Measurements from ENCODE around the gene EP300.
"Not testable (repeated sequence)": the region's sequence is repeated elsewhere in the genome, so short reads cannot be mapped to it uniquely, and the experiment has no call there.

The EP300 gene

DNA sequence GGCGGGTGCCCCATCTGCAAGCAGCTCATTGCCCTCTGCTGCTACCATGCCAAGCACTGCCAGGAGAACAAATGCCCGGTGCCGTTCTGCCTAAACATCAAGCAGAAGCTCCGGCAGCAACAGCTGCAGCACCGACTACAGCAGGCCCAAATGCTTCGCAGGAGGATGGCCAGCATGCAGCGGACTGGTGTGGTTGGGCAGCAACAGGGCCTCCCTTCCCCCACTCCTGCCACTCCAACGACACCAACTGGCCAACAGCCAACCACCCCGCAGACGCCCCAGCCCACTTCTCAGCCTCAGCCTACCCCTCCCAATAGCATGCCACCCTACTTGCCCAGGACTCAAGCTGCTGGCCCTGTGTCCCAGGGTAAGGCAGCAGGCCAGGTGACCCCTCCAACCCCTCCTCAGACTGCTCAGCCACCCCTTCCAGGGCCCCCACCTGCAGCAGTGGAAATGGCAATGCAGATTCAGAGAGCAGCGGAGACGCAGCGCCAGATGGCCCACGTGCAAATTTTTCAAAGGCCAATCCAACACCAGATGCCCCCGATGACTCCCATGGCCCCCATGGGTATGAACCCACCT, 84.7 kb downstream of the EP300 start:
- Histone ChIP-seq H3K27ac (no peak overlapping the region), H3K4me1 (ENCODE audit: control insufficient read depth in 1 of 2, insufficient read depth in 1 of 2, low read depth in 1 of 2, low read length in 1 of 2) (peaks cover 0 to 4% of the 10 kb centered on the region in 2 experiments), H3K27me3 (no peaks in the 10 kb centered on the region), H3K36me3 (peaks cover 86% of the 10 kb centered on the region), H3K9me3 (peaks cover 11% of the 10 kb centered on the region), H3K4me3 (ENCODE audit: low read depth in 1 of 2, low read length in 1 of 2) (no peak overlapping the region)
- TF ChIP-seq, protein P1, sequence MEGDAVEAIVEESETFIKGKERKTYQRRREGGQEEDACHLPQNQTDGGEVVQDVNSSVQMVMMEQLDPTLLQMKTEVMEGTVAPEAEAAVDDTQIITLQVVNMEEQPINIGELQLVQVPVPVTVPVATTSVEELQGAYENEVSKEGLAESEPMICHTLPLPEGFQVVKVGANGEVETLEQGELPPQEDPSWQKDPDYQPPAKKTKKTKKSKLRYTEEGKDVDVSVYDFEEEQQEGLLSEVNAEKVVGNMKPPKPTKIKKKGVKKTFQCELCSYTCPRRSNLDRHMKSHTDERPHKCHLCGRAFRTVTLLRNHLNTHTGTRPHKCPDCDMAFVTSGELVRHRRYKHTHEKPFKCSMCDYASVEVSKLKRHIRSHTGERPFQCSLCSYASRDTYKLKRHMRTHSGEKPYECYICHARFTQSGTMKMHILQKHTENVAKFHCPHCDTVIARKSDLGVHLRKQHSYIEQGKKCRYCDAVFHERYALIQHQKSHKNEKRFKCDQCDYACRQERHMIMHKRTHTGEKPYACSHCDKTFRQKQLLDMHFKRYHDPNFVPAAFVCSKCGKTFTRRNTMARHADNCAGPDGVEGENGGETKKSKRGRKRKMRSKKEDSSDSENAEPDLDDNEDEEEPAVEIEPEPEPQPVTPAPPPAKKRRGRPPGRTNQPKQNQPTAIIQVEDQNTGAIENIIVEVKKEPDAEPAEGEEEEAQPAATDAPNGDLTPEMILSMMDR (IDR thresholded peaks at IDR 0.05) = no peak

DNA sequence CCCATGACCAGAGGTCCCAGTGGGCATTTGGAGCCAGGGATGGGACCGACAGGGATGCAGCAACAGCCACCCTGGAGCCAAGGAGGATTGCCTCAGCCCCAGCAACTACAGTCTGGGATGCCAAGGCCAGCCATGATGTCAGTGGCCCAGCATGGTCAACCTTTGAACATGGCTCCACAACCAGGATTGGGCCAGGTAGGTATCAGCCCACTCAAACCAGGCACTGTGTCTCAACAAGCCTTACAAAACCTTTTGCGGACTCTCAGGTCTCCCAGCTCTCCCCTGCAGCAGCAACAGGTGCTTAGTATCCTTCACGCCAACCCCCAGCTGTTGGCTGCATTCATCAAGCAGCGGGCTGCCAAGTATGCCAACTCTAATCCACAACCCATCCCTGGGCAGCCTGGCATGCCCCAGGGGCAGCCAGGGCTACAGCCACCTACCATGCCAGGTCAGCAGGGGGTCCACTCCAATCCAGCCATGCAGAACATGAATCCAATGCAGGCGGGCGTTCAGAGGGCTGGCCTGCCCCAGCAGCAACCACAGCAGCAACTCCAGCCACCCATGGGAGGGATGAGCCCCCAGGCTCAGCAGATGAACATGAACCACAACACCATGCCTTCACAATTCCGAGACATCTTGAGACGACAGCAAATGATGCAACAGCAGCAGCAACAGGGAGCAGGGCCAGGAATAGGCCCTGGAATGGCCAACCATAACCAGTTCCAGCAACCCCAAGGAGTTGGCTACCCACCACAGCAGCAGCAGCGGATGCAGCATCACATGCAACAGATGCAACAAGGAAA, 85.4 kb downstream of the EP300 start:
- Histone ChIP-seq H3K27me3 (no peaks in the 10 kb centered on the region), H3K36me3 (peaks cover 79% of the 10 kb centered on the region), H3K4me1 (ENCODE audit: control insufficient read depth in 1 of 2, insufficient read depth in 1 of 2, low read depth in 1 of 2, low read length in 1 of 2) (peaks cover 0 to 5% of the 10 kb centered on the region in 2 experiments), H3K9me3 (peaks cover 7% of the 10 kb centered on the region), H3K4me3 (ENCODE audit: low read depth in 1 of 2, low read length in 1 of 2) (no peak overlapping the region), H3K27ac (no peak overlapping the region)
- TF ChIP-seq, protein P1 (IDR thresholded peaks at IDR 0.05) = no peak

DNA sequence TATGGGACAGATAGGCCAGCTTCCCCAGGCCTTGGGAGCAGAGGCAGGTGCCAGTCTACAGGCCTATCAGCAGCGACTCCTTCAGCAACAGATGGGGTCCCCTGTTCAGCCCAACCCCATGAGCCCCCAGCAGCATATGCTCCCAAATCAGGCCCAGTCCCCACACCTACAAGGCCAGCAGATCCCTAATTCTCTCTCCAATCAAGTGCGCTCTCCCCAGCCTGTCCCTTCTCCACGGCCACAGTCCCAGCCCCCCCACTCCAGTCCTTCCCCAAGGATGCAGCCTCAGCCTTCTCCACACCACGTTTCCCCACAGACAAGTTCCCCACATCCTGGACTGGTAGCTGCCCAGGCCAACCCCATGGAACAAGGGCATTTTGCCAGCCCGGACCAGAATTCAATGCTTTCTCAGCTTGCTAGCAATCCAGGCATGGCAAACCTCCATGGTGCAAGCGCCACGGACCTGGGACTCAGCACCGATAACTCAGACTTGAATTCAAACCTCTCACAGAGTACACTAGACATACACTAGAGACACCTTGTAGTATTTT, 86.1 kb downstream of the EP300 start:
- Histone ChIP-seq H3K4me3 (ENCODE audit: low read depth in 1 of 2, low read length in 1 of 2) (no peak overlapping the region), H3K4me1 (ENCODE audit: control insufficient read depth in 1 of 2, insufficient read depth in 1 of 2, low read depth in 1 of 2, low read length in 1 of 2) (peaks cover 0 to 5% of the 10 kb centered on the region in 2 experiments), H3K9me3 (peaks cover 4% of the 10 kb centered on the region), H3K27ac (no peak overlapping the region), H3K27me3 (no peaks in the 10 kb centered on the region), H3K36me3 (peaks cover 72% of the 10 kb centered on the region)
- TF ChIP-seq, protein P1 (IDR thresholded peaks at IDR 0.05) = no peak

DNA sequence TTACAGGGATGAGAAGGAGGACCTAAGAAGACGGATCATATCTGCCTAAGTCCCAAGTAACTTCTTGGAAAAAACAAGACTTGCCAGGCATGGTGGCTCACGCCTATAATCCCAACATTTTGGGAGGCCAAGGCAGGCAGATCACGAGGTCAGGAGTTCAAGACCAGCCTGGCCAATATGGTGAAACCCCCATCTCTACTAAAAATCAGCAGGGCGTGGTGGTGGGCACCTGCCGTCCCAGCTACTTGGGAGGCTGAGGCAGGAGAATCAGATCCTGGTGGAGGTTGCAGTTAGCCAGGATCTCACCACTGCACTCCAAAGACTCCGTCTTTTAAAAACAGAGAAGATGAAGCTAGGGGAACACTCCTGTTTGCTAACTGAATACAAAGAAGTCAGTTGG, 88.0 kb downstream of the EP300 start:
- H3K27me3 ChIP-seq; H3K4me1 ChIP-seq (ENCODE audit: control insufficient read depth in 1 of 2, insufficient read depth in 1 of 2, low read depth in 1 of 2, low read length in 1 of 2); H3K9me3 ChIP-seq; H3K4me3 ChIP-seq (ENCODE audit: low read depth in 1 of 2, low read length in 1 of 2): not testable (repeated sequence)
- peak overlapping the region; percentile 40 for H3K27ac ChIP-seq
- peaks cover 53% of the 10 kb centered on the region for H3K36me3 ChIP-seq

DNA sequence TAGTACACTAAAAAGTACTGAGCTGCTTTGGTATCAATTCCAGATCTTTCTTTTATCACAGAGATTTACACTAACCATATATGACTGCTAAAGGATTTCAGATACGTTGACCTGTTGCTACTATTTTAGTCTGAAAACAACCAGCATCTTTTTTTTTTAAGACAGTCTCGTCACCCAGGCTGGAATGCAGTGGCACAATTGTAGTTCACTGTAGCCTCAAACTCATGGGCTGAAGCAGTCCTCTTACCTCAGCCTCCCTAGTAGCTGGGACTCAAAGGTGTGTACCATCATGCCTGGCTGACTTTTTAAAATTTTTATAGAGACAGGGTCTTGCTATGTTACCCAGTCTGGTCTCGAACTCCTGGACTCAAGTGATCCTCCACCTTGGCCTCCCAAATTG, 88.5 kb downstream of the EP300 start:
- no peak overlapping the region for H3K4me3 ChIP-seq (ENCODE audit: low read depth in 1 of 2, low read length in 1 of 2)
- TF ChIP-seq, protein P1 (IDR thresholded peaks at IDR 0.05) = no peak
- peaks cover 0 to 5% of the 10 kb centered on the region in 2 experiments for H3K4me1 ChIP-seq (ENCODE audit: control insufficient read depth in 1 of 2, insufficient read depth in 1 of 2, low read depth in 1 of 2, low read length in 1 of 2)
- H3K9me3 ChIP-seq = peaks cover 4% of the 10 kb centered on the region
- peaks cover 48% of the 10 kb centered on the region for H3K36me3 ChIP-seq
- peak overlapping the region; percentile 40 for H3K27ac ChIP-seq
- no peaks in the 10 kb centered on the region for H3K27me3 ChIP-seq
